Measurements from ENCODE around the gene TFDP1. TPM values are rescaled to one million over a fixed set of nuclear protein-coding genes. Genes with fewer than 3 reads are reported as not detected.

TFDP1 gene
- total RNA-seq, 4 donors from 2014 or later = 10.3 to 101 (median 52.3) TPM

GRCh38 chr13:113597391-113598080, 13.0 kb downstream of the TFDP1 start:
- Histone ChIP-seq H3K9me3 (no peaks in the 10 kb centered on the region), H3K27me3 (no peaks in the 10 kb centered on the region), H3K4me1 (no peaks in the 10 kb centered on the region), H3K36me3 (no peaks in the 10 kb centered on the region), H3K27ac (no peak overlapping the region), H3K4me3 (no peak overlapping the region)
- intact Hi-C loops (cut with DNase I; ENCODE audit: low total_unique reads) = no loop called here
- TF ChIP-seq POLR2A (IDR thresholded peaks at IDR 0.05) (no peak), CTCF (IDR thresholded peaks at IDR 0.05) (no peak)
- DNase-seq = no peak

- intact Hi-C loops (cut with DNase I; ENCODE audit: low total_unique reads) = no loop called here
- TF ChIP-seq POLR2A (IDR thresholded peaks at IDR 0.05) (no peak), CTCF (IDR thresholded peaks at IDR 0.05) (no peak)
Measured at GRCh38 chr13:113598081-113598410, 13.5 kb downstream of the TFDP1 start.

GRCh38 chr13:113598481-113598880, 13.9 kb downstream of the TFDP1 start:
- Histone ChIP-seq H3K4me1 (no peaks in the 10 kb centered on the region), H3K27me3 (no peaks in the 10 kb centered on the region)
- no peak for DNase-seq

More at GRCh38 chr13:113598081-113598410, 13.5 kb downstream of the TFDP1 start:
- Histone ChIP-seq H3K4me1 (no peaks in the 10 kb centered on the region), H3K4me3 (no peak overlapping the region), H3K27ac (no peak overlapping the region), H3K36me3 (no peaks in the 10 kb centered on the region), H3K27me3 (no peaks in the 10 kb centered on the region), H3K9me3 (no peaks in the 10 kb centered on the region)
- DNase-seq = no peak

GRCh38 chr13:113599391-113599790, 14.8 kb downstream of the TFDP1 start:
- Histone ChIP-seq H3K4me3 (no peak overlapping the region), H3K36me3 (no peaks in the 10 kb centered on the region), H3K4me1 (no peaks in the 10 kb centered on the region), H3K27me3 (no peaks in the 10 kb centered on the region), H3K9me3 (no peaks in the 10 kb centered on the region), H3K27ac (no peak overlapping the region)
- DNase-seq = no peak
- TF ChIP-seq CTCF (IDR thresholded peaks at IDR 0.05) (no peak), POLR2A (IDR thresholded peaks at IDR 0.05) (no peak)
- intact Hi-C loops (cut with DNase I; ENCODE audit: low total_unique reads) = no loop called here

More at GRCh38 chr13:113598481-113598880, 13.9 kb downstream of the TFDP1 start:
- TF ChIP-seq CTCF (IDR thresholded peaks at IDR 0.05) (no peak), POLR2A (IDR thresholded peaks at IDR 0.05) (no peak)
- intact Hi-C loops (cut with DNase I; ENCODE audit: low total_unique reads) = no loop called here
- Histone ChIP-seq H3K36me3 (no peaks in the 10 kb centered on the region), H3K9me3 (no peaks in the 10 kb centered on the region), H3K4me3 (no peak overlapping the region), H3K27ac (no peak overlapping the region)

GRCh38 chr13:113601166-113602070, 16.9 kb downstream of the TFDP1 start:
- Histone ChIP-seq H3K4me1 (no peaks in the 10 kb centered on the region), H3K36me3 (no peaks in the 10 kb centered on the region), H3K9me3 (no peaks in the 10 kb centered on the region), H3K4me3 (no peak overlapping the region), H3K27me3 (no peaks in the 10 kb centered on the region), H3K27ac (no peak overlapping the region)
- TF ChIP-seq POLR2A (IDR thresholded peaks at IDR 0.05) (no peak), CTCF (IDR thresholded peaks at IDR 0.05) (no peak)
- no peak for DNase-seq
- intact Hi-C loops (cut with DNase I; ENCODE audit: low total_unique reads) = no loop called here

All from uterus (tissue), 4 donors.